Endothelial cell of umbilical vein (primary cell): ENCODE results near the gene NSD1. TPM values are rescaled to one million over a fixed set of nuclear protein-coding genes. Genes with fewer than 3 reads are reported as not detected.

Experiments
- BruUV-seq: library from RNA; stranded (reverse); fragments of 400-500 nt; replicated peaks from 2 replicates; lab custom pipeline; 2021; lab: Mats Ljungman, UMichigan
- CTCF ChIA-PET: fragments of 300-600, 350-600 bp; sonication (Branson Sonifier 250); formaldehyde crosslinking; loops from one replicate; lab custom pipeline; 2021; ENCODE audit warnings: antibody characterized with exemption, inconsistent platforms; lab: Charles Lee
- POLR2A ChIA-PET: fragments of 300-600, 350-600 bp; sonication (Branson Sonifier 250); formaldehyde crosslinking; loops from one replicate; lab custom pipeline; 2021; ENCODE audit warnings: antibody characterized with exemption, inconsistent platforms; lab: Charles Lee
- DNase-seq: peaks from one replicate; pipeline ENCODE4 v3.0.0-alpha.2; 2011; ENCODE audit warnings: low read depth, low spot score
- FAIRE-seq: peaks from 2 replicates; lab custom pipeline; 2011; peaks lifted over from hg19 to GRCh38; lab: Jason Lieb, UNC
- H2AFZ ChIP-seq: 2 replicates; pipeline ENCODE4 v1.6.0; 2012; ENCODE audit warnings: low read depth, low read length, control low read depth, inconsistent platforms
- H3K27ac ChIP-seq: 2 replicates; pipeline ENCODE4 v1.5.1; 2011; ENCODE audit warnings: low read depth, mild to moderate bottlenecking, control low read depth, low read length, moderate library complexity; ENCODE audit not compliant: insufficient read depth
- H3K27me3 ChIP-seq, 2 experiments: 2 replicates each; pipeline versions ENCODE4 v1.6.0 to v1.6.1; 2011; ENCODE audit warnings: low read length in 2 of 2, mixed read lengths in 1 of 2; ENCODE audit not compliant: control insufficient read depth in 2 of 2, insufficient read depth in 2 of 2
- H3K36me3 ChIP-seq, 2 experiments: 2 replicates in 1 of 2; 3 replicates in 1 of 2; pipeline ENCODE4 v1.5.1; 2011; ENCODE audit warnings: low read length in 2 of 2, mild to moderate bottlenecking in 1 of 2, moderate library complexity in 1 of 2; ENCODE audit not compliant: control insufficient read depth in 2 of 2, insufficient read depth in 2 of 2; ENCODE audit errors: extremely low read depth in 1 of 2
- H3K4me1 ChIP-seq: 3 replicates; pipeline ENCODE4 v1.5.1; 2011; ENCODE audit warnings: mild to moderate bottlenecking, low read length; ENCODE audit not compliant: control insufficient read depth, insufficient read depth; ENCODE audit errors: extremely low read depth
- H3K4me2 ChIP-seq: 2 replicates; pipeline ENCODE4 v1.6.1; 2011; ENCODE audit warnings: low read length, control low read depth, mixed read lengths; ENCODE audit not compliant: insufficient read depth
- H3K4me3 ChIP-seq, 3 experiments: fragments of 200-600 bp in 1 of 3; sonication (generic), shearing (Covaris generic) in 1 of 3; replicated peaks in 1 of 3; 2 replicates each; pipeline ENCODE4 v1.5.1; 2011 to 2016; ENCODE audit warnings: control low read depth in 3 of 3, low read length in 3 of 3, mild to moderate bottlenecking in 2 of 3, inconsistent platforms in 1 of 3, low read depth in 1 of 3, moderate library complexity in 1 of 3; ENCODE audit not compliant: insufficient read depth in 1 of 3
- H3K79me2 ChIP-seq: 2 replicates; pipeline ENCODE4 v1.6.0; 2012; ENCODE audit warnings: low read length, inconsistent platforms; ENCODE audit not compliant: control insufficient read depth, insufficient read depth
- H3K9ac ChIP-seq: replicated peaks from 2 replicates; pipeline ENCODE3; 2011; ENCODE audit warnings: low read length, control low read depth; ENCODE audit not compliant: insufficient read depth; ENCODE audit errors: extremely low read depth
- H3K9me1 ChIP-seq: replicated peaks from 3 replicates; pipeline ENCODE4 v1.6.0; 2011; ENCODE audit warnings: mild to moderate bottlenecking, low read length; ENCODE audit not compliant: control insufficient read depth, insufficient read depth; ENCODE audit errors: extremely low read depth
- H3K9me3 ChIP-seq: replicated peaks from 2 replicates; pipeline ENCODE4 v1.5.1; 2012; ENCODE audit warnings: low read length, inconsistent platforms; ENCODE audit not compliant: control insufficient read depth, insufficient read depth
- H4K20me1 ChIP-seq: replicated peaks from 2 replicates; pipeline ENCODE3; 2011; ENCODE audit warnings: mild to moderate bottlenecking, low read length; ENCODE audit not compliant: control insufficient read depth, insufficient read depth; ENCODE audit errors: extremely low read depth
- EZH2 ChIP-seq: IDR thresholded peaks from 2 replicates; pipeline ENCODE4 v1.6.1; 2012; ENCODE audit warnings: borderline replicate concordance, low read depth, mild to moderate bottlenecking, moderate library complexity, low read length, inconsistent platforms; ENCODE audit not compliant: severe bottlenecking
- FOS ChIP-seq: IDR thresholded peaks from 2 replicates; pipeline ENCODE4 v1.6.1; 2011; ENCODE audit warnings: mild to moderate bottlenecking, low read length, moderate library complexity, borderline replicate concordance; ENCODE audit not compliant: insufficient read depth
- GATA2 ChIP-seq: IDR thresholded peaks from 2 replicates; pipeline ENCODE4 v1.7.0; 2011; ENCODE audit warnings: low read depth, mild to moderate bottlenecking, moderate library complexity, mixed read lengths, low read length; ENCODE audit not compliant: insufficient read length, insufficient read depth
- JUN ChIP-seq: IDR thresholded peaks from 2 replicates; pipeline ENCODE4 v1.6.1; 2011; ENCODE audit warnings: borderline replicate concordance, low read depth; ENCODE audit not compliant: insufficient read length, insufficient read depth
- MYC ChIP-seq: IDR thresholded peaks from one replicate; pipeline ENCODE4 v1.6.1; 2011; ENCODE audit warnings: mild to moderate bottlenecking, low read depth, low read length
- POLR2A ChIP-seq: IDR thresholded peaks from 2 replicates; pipeline ENCODE4 v1.6.1; 2012; ENCODE audit warnings: low read depth, mild to moderate bottlenecking, control low read depth, low read length
- POLR2AphosphoS5 ChIP-seq: IDR thresholded peaks from 2 replicates; pipeline ENCODE4 v1.6.1; 2012; ENCODE audit warnings: low read depth, mild to moderate bottlenecking, control low read depth, low read length, moderate library complexity; ENCODE audit not compliant: insufficient read depth
- dilution Hi-C: fragments of 300-500 bp; cut with MboI; formaldehyde crosslinking; loops from one replicate; pipeline ENCODE4 v1.15.0; 2019; ENCODE audit warnings: low sequenced_read_pairs; ENCODE audit not compliant: extremely low pct_ligation_motif_present
- intact Hi-C: fragments of 100-400 bp; cut with micrococcal nuclease; formaldehyde crosslinking; loops from one replicate; pipeline ENCODE4 v1.10.0; 2022
- polyA plus RNA-seq, 4 experiments: library from polyadenylated mRNA; depleted of rRNA in 3 of 4; stranded (reverse) in 3 of 4; unstranded in 1 of 4; fragments of >200 nt; gene quantifications; 2 replicates each; pipeline versions ENCODE4 v1.2.1 to v1.2.3, GENCODE V29; 2011 to 2012; ENCODE audit warnings: missing spikeins in 1 of 4
- total RNA-seq: library from RNA; stranded (reverse); gene quantifications from 2 replicates; pipeline ENCODE4 v1.2.3, GENCODE V29; 2021
- TF ChIP-seq, protein P1 (sequence below): IDR thresholded peaks from 2 replicates; pipeline ENCODE4 v1.6.1; 2011; ENCODE audit not compliant: insufficient read depth, insufficient read length
- TF ChIP-seq, protein P2 (sequence below), 2 donors: IDR thresholded peaks; 1 replicate in 1 of 2; 2 replicates in 1 of 2; pipeline ENCODE4 v1.5.1; 2011; ENCODE audit warnings: low read length in 2 of 2, mild to moderate bottlenecking in 2 of 2, moderate library complexity in 2 of 2, control low read depth in 1 of 2, inconsistent platforms in 1 of 2, low read depth in 1 of 2; ENCODE audit not compliant: insufficient read depth in 1 of 2; ENCODE audit errors: extremely low read depth in 1 of 2

Gene NSD1
- total and polyA plus RNA-seq, 2 donors (not counting 3 experiments of a cell fraction or from before 2014, with no cell fraction given), result 14.4 to 90.4 TPM

DNA sequence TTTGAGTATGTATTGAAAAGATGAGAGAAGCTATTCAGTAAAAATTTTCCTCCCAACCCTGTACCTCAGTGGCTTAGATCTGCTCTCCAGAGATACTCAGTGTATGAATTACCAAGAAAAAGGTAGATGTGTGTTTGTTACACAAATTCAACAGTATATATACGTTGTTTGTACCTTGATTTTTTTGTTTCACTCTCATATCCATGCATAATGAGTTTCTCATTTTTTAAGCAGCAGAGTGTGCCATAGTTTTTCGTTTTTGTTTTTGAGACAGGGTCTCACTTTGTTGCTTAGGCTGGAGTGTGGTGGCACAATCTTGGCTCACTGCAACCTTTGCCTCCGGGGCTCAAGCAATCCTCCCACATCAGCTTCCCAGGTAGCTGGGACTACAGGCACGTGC, 92.2 kb downstream of the NSD1 start:
- Histone ChIP-seq H3K9me3 (no peaks in the 10 kb centered on the region), H3K36me3 (no peaks in the 10 kb centered on the region), H3K27ac (no peak overlapping the region), H3K4me3 (no peak overlapping the region), H3K27me3 (no peaks in the 10 kb centered on the region), H3K79me2 (peaks cover 69% of the 10 kb centered on the region), H3K4me2 (no peak overlapping the region), H4K20me1 (peaks cover 3% of the 10 kb centered on the region), H3K9ac (no peak overlapping the region), H3K4me1 (no peaks in the 10 kb centered on the region), H3K9me1 (peaks cover 2% of the 10 kb centered on the region), H2AFZ (no peak overlapping the region)
- ChIA-PET POLR2A (no interaction called here), CTCF (interaction anchor here (1.0 to 1.2 kb wide), 2 partner anchors 10 to 14 kb away, joined by 3 read pairs; no protein-coding TSS in a partner anchor)
- intact Hi-C loops, result no loop called here
- DNase-seq (no peak), FAIRE-seq (no peak)
- BruUV-seq, result no TSS peak
- dilution Hi-C loops, result no loop called here
- TF ChIP-seq POLR2A, result no peak
- TF ChIP-seq, protein P1, sequence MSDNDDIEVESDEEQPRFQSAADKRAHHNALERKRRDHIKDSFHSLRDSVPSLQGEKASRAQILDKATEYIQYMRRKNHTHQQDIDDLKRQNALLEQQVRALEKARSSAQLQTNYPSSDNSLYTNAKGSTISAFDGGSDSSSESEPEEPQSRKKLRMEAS, result no peak
- no peak for TF ChIP-seq FOS
- no peak for TF ChIP-seq JUN
- TF ChIP-seq EZH2, result no peak
- TF ChIP-seq, protein P2, sequence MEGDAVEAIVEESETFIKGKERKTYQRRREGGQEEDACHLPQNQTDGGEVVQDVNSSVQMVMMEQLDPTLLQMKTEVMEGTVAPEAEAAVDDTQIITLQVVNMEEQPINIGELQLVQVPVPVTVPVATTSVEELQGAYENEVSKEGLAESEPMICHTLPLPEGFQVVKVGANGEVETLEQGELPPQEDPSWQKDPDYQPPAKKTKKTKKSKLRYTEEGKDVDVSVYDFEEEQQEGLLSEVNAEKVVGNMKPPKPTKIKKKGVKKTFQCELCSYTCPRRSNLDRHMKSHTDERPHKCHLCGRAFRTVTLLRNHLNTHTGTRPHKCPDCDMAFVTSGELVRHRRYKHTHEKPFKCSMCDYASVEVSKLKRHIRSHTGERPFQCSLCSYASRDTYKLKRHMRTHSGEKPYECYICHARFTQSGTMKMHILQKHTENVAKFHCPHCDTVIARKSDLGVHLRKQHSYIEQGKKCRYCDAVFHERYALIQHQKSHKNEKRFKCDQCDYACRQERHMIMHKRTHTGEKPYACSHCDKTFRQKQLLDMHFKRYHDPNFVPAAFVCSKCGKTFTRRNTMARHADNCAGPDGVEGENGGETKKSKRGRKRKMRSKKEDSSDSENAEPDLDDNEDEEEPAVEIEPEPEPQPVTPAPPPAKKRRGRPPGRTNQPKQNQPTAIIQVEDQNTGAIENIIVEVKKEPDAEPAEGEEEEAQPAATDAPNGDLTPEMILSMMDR (IDR thresholded peaks at IDR 0.05; ENCODE audit: extremely low read depth in 1 of 2, insufficient read depth in 1 of 2, low read depth in 1 of 2, low read length in 2 of 2), result no peak
- TF ChIP-seq POLR2AphosphoS5, result no peak
- TF ChIP-seq MYC, result no peak
- no peak for TF ChIP-seq GATA2
